Liver (tissue), 9 donors: ENCODE measurements around the gene CNRIP1. TPM values are rescaled to one million over a fixed set of nuclear protein-coding genes. Genes with fewer than 3 reads are reported as not detected.
A peak's percentile ranks its signal among the peaks of the same experiment; 100 is the strongest.

Experiments used
- DNase-seq: peaks from one replicate; pipeline ENCODE4 v3.0.0-alpha.2; 2017; ENCODE audit warnings: low spot score
- H3K27ac ChIP-seq, 2 donors: one replicate each; pipeline ENCODE4 v1.7.0; 2013; ENCODE audit warnings: inconsistent platforms in 2 of 2, low read length in 2 of 2, control low read depth in 1 of 2, low read depth in 1 of 2, mild to moderate bottlenecking in 1 of 2
- H3K27me3 ChIP-seq, 4 donors: one replicate each; pipeline versions ENCODE4 v1.6.1 to v1.7.0; 2013; ENCODE audit warnings: low read length in 3 of 4, inconsistent platforms in 1 of 4, mild to moderate bottlenecking in 1 of 4, moderate library complexity in 1 of 4; ENCODE audit not compliant: control insufficient read depth in 4 of 4, insufficient read depth in 4 of 4
- H3K36me3 ChIP-seq, 4 donors: one replicate each; pipeline versions ENCODE4 v1.6.1 to v1.7.0; 2013; ENCODE audit warnings: low read length in 3 of 4, mild to moderate bottlenecking in 3 of 4, low read depth in 1 of 4, moderate library complexity in 1 of 4; ENCODE audit not compliant: control insufficient read depth in 4 of 4, insufficient read depth in 3 of 4
- H3K4me1 ChIP-seq, 4 donors: one replicate each; pipeline versions ENCODE4 v1.6.1 to v1.7.0; 2013; ENCODE audit warnings: low read length in 3 of 4, mild to moderate bottlenecking in 3 of 4, moderate library complexity in 1 of 4; ENCODE audit not compliant: control insufficient read depth in 4 of 4, insufficient read depth in 4 of 4
- H3K4me3 ChIP-seq, 3 donors: one replicate each; pipeline versions ENCODE4 v1.6.1 to v1.7.0; 2013; ENCODE audit warnings: low read length in 3 of 3, control low read depth in 1 of 3, low read depth in 1 of 3, mild to moderate bottlenecking in 1 of 3
- H3K9ac ChIP-seq, 2 donors: one replicate each; pipeline ENCODE4 v1.7.0; 2013; ENCODE audit warnings: low read length in 2 of 2, mild to moderate bottlenecking in 2 of 2, moderate library complexity in 2 of 2, control low read depth in 1 of 2, low read depth in 1 of 2
- H3K9me3 ChIP-seq, 4 donors: one replicate each; pipeline versions ENCODE4 v1.6.1 to v1.7.0; 2013; ENCODE audit warnings: low read length in 3 of 4; ENCODE audit not compliant: control insufficient read depth in 4 of 4
- ATF3 ChIP-seq: IDR thresholded peaks from 2 replicates; pipeline ENCODE4 v1.6.1; 2016; ENCODE audit warnings: antibody characterized with exemption
- EGR1 ChIP-seq, 2 donors: IDR thresholded peaks; 2 replicates each; pipeline ENCODE4 v1.6.1; 2016 to 2018; ENCODE audit warnings: antibody characterized with exemption in 2 of 2, low read depth in 2 of 2
- FOXA1 ChIP-seq: IDR thresholded peaks from 2 replicates; pipeline ENCODE4 v1.6.1; 2016; ENCODE audit warnings: antibody characterized with exemption
- FOXA2 ChIP-seq: IDR thresholded peaks from 2 replicates; pipeline ENCODE4 v1.6.1; 2016; ENCODE audit warnings: antibody characterized with exemption
- HNF4A ChIP-seq, 2 donors: conservative IDR thresholded peaks; 2 replicates each; pipeline ENCODE4 v1.6.1; 2016; ENCODE audit warnings: antibody characterized with exemption in 2 of 2, mild to moderate bottlenecking in 2 of 2
- HNF4G ChIP-seq: IDR thresholded peaks from 2 replicates; pipeline ENCODE4 v1.6.1; 2016; ENCODE audit warnings: antibody characterized with exemption
- JUND ChIP-seq, 2 donors: IDR thresholded peaks; 2 replicates each; pipeline ENCODE4 v1.6.1; 2016; ENCODE audit warnings: antibody characterized with exemption in 2 of 2
- MAX ChIP-seq: IDR thresholded peaks from 2 replicates; pipeline ENCODE4 v1.6.1; 2016; ENCODE audit warnings: antibody characterized with exemption
- NR2F2 ChIP-seq: IDR thresholded peaks from 2 replicates; pipeline ENCODE4 v1.6.1; 2016; ENCODE audit warnings: antibody characterized with exemption
- RAD21 ChIP-seq, 2 donors: IDR thresholded peaks; 2 replicates each; pipeline ENCODE4 v1.6.1; 2016; ENCODE audit warnings: antibody characterized with exemption in 2 of 2, mild to moderate bottlenecking in 2 of 2
- REST ChIP-seq: IDR thresholded peaks from 2 replicates; pipeline ENCODE4 v1.6.1; 2016; ENCODE audit warnings: antibody characterized with exemption, mild to moderate bottlenecking
- RXRA ChIP-seq, 2 donors: IDR thresholded peaks; 2 replicates each; pipeline ENCODE4 v1.6.1; 2017 to 2018; ENCODE audit warnings: antibody characterized with exemption in 2 of 2, mild to moderate bottlenecking in 1 of 2
- SP1 ChIP-seq: IDR thresholded peaks from 2 replicates; pipeline ENCODE4 v1.6.1; 2018; ENCODE audit warnings: antibody characterized with exemption, mild to moderate bottlenecking
- TAF1 ChIP-seq: conservative IDR thresholded peaks from 2 replicates; pipeline ENCODE4 v1.6.1; 2016; ENCODE audit warnings: antibody characterized with exemption, mild to moderate bottlenecking
- YY1 ChIP-seq: IDR thresholded peaks from 2 replicates; pipeline ENCODE4 v1.6.1; 2016; ENCODE audit warnings: antibody characterized with exemption, mild to moderate bottlenecking
- ZBTB33 ChIP-seq: IDR thresholded peaks from 2 replicates; pipeline ENCODE4 v1.6.1; 2016; ENCODE audit warnings: antibody characterized with exemption
- WGBS: extraction: QIAGEN DNeasy Blood & Tissue Kit; methylation state at CpG from one replicate; pipeline ENCODE4 v1.1.7; 2013; 5-methylcytosine and 5-hydroxymethylcytosine counted together
- polyA plus RNA-seq, 2 donors: library from polyadenylated mRNA; stranded (reverse) in 1 of 2; unstranded in 1 of 2; fragments of 200-250 nt in 1 of 2; fragments of >200 nt in 1 of 2; fragmentation: Nextera tagmentation in 1 of 2; extraction: Ambion mirVana in 1 of 2; gene quantifications; one replicate each; pipeline versions ENCODE4 v1.2.1 to v1.2.3, GENCODE V29; 2013 to 2015
- total RNA-seq, 2 donors: library from RNA; depleted of rRNA; stranded (reverse); fragments of >200 nt; gene quantifications; one replicate each; pipeline ENCODE4 v1.2.3, GENCODE V29; 2014
- donor health status: healthy.
- donor health status: healthy.
- donor health status: healthy.
- donor health status: healthy.
- donor health status: healthy.

The CNRIP1 gene
- total RNA-seq (10 to 100 TPM in 1 of 2 donors, 1 to 10 TPM in 1; 2.8 to 26.4 TPM), polyA plus RNA-seq (1 to 10 TPM; 2.9 to 3.3 TPM)

GRCh38 chr2:68319398-68320117 lies at the start of gene CNRIP1:
Gene CNRIP1, minus strand, starts transcription at chr2:68319949. Its CDS starts 549 bp downstream, at chr2:68319400.
- peak within 1 kb of the TSS; percentile 47 to 74 (median 62) for H3K4me3 ChIP-seq
- 3% methylated on average over 64 of the region's 64 CpGs for whole genome bisulfite sequencing
- H3K36me3 ChIP-seq = no peaks in the 10 kb centered on the region
- peaks cover 0 to 3% (median 1%) of the 10 kb centered on the region in 4 donors for H3K27me3 ChIP-seq
- DNase-seq = no peak
- no peaks in the 10 kb centered on the region for H3K9me3 ChIP-seq
- H3K27ac ChIP-seq = peak within 1 kb of the TSS; percentile 89 to 90
- H3K4me1 ChIP-seq = peaks cover 7 to 17% (median 11%) of the 10 kb centered on the region in 4 donors
- peak within 1 kb of the TSS in 1 of 2 donors; percentile 31 for H3K9ac ChIP-seq
- TF ChIP-seq YY1 (peak; percentile 62), EGR1 (IDR thresholded peaks at IDR 0.05; ENCODE audit: low read depth in 2 of 2) (no peak), MAX (peak; percentile 39), NR2F2 (peak; percentile 17)

- H3K36me3 ChIP-seq = no peaks in the 10 kb centered on the region
- no peaks in the 10 kb centered on the region for H3K27me3 ChIP-seq
- no peak for DNase-seq
- H3K9ac ChIP-seq = no peak overlapping the region
- no peak overlapping the region for H3K27ac ChIP-seq
- no peaks in the 10 kb centered on the region for H3K4me1 ChIP-seq
- H3K4me3 ChIP-seq = no peak overlapping the region
- 88% methylated on average over 10 of the region's 10 CpGs for WGBS
- no peaks in the 10 kb centered on the region for H3K9me3 ChIP-seq
- TF ChIP-seq EGR1 (IDR thresholded peaks at IDR 0.05; ENCODE audit: low read depth in 2 of 2) = no peak
- no peak for TF ChIP-seq ATF3
- no peak for TF ChIP-seq YY1
- TF ChIP-seq NR2F2 = no peak
- TF ChIP-seq TAF1 = no peak
- no peak for TF ChIP-seq HNF4G
- no peak for TF ChIP-seq RXRA (IDR thresholded peaks at IDR 0.05)
- TF ChIP-seq RAD21 (IDR thresholded peaks at IDR 0.05) = no peak
Observed at GRCh38 chr2:68369337-68369734, 49.6 kb upstream of the CNRIP1 start.

- Histone ChIP-seq H3K9ac (peak overlapping the region in 1 of 2 donors; percentile 5), H3K9me3 (no peaks in the 10 kb centered on the region), H3K4me3 (no peak overlapping the region), H3K27me3 (no peaks in the 10 kb centered on the region), H3K36me3 (no peaks in the 10 kb centered on the region), H3K4me1 (no peaks in the 10 kb centered on the region), H3K27ac (peak overlapping the region in 1 of 2 donors; percentile 6)
- WGBS = 84% methylated on average over 6 of the region's 6 CpGs
- no peak for DNase-seq
- TF ChIP-seq RAD21 (IDR thresholded peaks at IDR 0.05) (no peak), HNF4G (no peak), EGR1 (IDR thresholded peaks at IDR 0.05; ENCODE audit: low read depth in 2 of 2) (no peak), FOXA1 (no peak), RXRA (IDR thresholded peaks at IDR 0.05) (no peak), FOXA2 (no peak), HNF4A (conservative IDR thresholded peaks at IDR 0.05) (no peak), ZBTB33 (no peak), YY1 (no peak), SP1 (no peak), REST (no peak), MAX (no peak), TAF1 (no peak), ATF3 (no peak), JUND (IDR thresholded peaks at IDR 0.05) (no peak)
Observed at GRCh38 chr2:68368654-68369336, 49.0 kb upstream of the CNRIP1 start.
